HCT116 (cell line): Measurements from ENCODE around the gene SAYSD1.

ENCODE experiments used
- EZH2 ChIP-seq: fragments of 200-600 bp; sonication (generic); IDR thresholded peaks from 2 replicates; pipeline ENCODE4 v1.6.1; 2017; ENCODE audit warnings: antibody characterized with exemption, mixed run types
- EZH2phosphoT487 ChIP-seq: fragments of 200-600 bp; IDR thresholded peaks from 2 replicates; pipeline ENCODE4 v1.6.1; 2018; ENCODE audit warnings: antibody characterized with exemption, borderline replicate concordance
- POLR2A ChIP-seq: IDR thresholded peaks from 2 replicates; pipeline ENCODE4 v1.7.0; 2011; ENCODE audit warnings: borderline replicate concordance; ENCODE audit not compliant: insufficient read depth, insufficient read length; ENCODE audit errors: extremely low read depth
- POLR2AphosphoS5 ChIP-seq: IDR thresholded peaks from 2 replicates; pipeline ENCODE4 v1.6.1; 2011; ENCODE audit warnings: mild to moderate bottlenecking, low read depth, low read length, moderate library complexity
- ZFX ChIP-seq: fragments of 450-650 bp; IDR thresholded peaks from 2 replicates; pipeline ENCODE4 v1.6.1; 2017
- TF ChIP-seq, protein P1 (sequence below): IDR thresholded peaks from 2 replicates; pipeline ENCODE4 v1.6.1; 2012; ENCODE audit warnings: low read depth
- TF ChIP-seq, protein P2 (sequence below), 3 experiments: fragments of 200-600 bp in 1 of 3; sonication (generic) in 1 of 3; IDR thresholded peaks in 2 of 3; conservative IDR thresholded peaks in 1 of 3; 2 replicates each; pipeline ENCODE4 v1.5.1; 2012 to 2017; ENCODE audit warnings: low read depth in 2 of 3, low read length in 2 of 3, antibody characterized with exemption in 1 of 3, borderline replicate concordance in 1 of 3, control low read depth in 1 of 3, mild to moderate bottlenecking in 1 of 3, mixed read lengths in 1 of 3, mixed run types in 1 of 3, moderate library complexity in 1 of 3; ENCODE audit not compliant: insufficient read depth in 1 of 3
- TF ChIP-seq, protein P3 (sequence below): IDR thresholded peaks from 2 replicates; pipeline ENCODE4 v1.6.1; 2012

DNA sequence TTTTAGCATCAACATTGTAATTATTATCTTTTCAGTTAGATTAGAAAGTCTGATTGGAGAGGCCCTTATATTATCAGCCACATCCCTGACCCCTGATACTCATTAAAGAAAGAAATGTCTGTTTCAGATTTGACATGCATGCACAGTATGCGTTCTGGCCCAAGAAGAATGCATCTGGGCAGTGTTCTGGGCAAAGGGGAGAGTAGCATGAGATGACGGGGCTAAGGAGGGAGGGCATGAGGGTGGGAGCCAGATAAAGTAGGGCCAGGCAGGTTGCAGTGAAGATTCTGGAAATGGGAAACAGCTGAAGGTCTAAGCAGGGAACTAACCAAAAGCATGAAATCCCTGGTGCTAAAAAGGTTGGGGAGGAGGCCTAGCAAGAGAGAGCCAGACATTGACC lies 7.3 kb downstream of the SAYSD1 start:
- TF ChIP-seq, protein P1, sequence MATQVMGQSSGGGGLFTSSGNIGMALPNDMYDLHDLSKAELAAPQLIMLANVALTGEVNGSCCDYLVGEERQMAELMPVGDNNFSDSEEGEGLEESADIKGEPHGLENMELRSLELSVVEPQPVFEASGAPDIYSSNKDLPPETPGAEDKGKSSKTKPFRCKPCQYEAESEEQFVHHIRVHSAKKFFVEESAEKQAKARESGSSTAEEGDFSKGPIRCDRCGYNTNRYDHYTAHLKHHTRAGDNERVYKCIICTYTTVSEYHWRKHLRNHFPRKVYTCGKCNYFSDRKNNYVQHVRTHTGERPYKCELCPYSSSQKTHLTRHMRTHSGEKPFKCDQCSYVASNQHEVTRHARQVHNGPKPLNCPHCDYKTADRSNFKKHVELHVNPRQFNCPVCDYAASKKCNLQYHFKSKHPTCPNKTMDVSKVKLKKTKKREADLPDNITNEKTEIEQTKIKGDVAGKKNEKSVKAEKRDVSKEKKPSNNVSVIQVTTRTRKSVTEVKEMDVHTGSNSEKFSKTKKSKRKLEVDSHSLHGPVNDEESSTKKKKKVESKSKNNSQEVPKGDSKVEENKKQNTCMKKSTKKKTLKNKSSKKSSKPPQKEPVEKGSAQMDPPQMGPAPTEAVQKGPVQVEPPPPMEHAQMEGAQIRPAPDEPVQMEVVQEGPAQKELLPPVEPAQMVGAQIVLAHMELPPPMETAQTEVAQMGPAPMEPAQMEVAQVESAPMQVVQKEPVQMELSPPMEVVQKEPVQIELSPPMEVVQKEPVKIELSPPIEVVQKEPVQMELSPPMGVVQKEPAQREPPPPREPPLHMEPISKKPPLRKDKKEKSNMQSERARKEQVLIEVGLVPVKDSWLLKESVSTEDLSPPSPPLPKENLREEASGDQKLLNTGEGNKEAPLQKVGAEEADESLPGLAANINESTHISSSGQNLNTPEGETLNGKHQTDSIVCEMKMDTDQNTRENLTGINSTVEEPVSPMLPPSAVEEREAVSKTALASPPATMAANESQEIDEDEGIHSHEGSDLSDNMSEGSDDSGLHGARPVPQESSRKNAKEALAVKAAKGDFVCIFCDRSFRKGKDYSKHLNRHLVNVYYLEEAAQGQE: no peak
- no peak for TF ChIP-seq EZH2
- no peak for TF ChIP-seq POLR2A
- no peak for TF ChIP-seq EZH2phosphoT487
- TF ChIP-seq, protein P2, sequence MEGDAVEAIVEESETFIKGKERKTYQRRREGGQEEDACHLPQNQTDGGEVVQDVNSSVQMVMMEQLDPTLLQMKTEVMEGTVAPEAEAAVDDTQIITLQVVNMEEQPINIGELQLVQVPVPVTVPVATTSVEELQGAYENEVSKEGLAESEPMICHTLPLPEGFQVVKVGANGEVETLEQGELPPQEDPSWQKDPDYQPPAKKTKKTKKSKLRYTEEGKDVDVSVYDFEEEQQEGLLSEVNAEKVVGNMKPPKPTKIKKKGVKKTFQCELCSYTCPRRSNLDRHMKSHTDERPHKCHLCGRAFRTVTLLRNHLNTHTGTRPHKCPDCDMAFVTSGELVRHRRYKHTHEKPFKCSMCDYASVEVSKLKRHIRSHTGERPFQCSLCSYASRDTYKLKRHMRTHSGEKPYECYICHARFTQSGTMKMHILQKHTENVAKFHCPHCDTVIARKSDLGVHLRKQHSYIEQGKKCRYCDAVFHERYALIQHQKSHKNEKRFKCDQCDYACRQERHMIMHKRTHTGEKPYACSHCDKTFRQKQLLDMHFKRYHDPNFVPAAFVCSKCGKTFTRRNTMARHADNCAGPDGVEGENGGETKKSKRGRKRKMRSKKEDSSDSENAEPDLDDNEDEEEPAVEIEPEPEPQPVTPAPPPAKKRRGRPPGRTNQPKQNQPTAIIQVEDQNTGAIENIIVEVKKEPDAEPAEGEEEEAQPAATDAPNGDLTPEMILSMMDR (IDR thresholded peaks at IDR 0.05 in 2 of 3, conservative IDR thresholded peaks at IDR 0.05 in 1 of 3; ENCODE audit: borderline replicate concordance in 1 of 3, insufficient read depth in 1 of 3, low read depth in 2 of 3, low read length in 2 of 3): no peak
- TF ChIP-seq POLR2AphosphoS5: no peak
- no peak for TF ChIP-seq ZFX
- TF ChIP-seq, protein P3, sequence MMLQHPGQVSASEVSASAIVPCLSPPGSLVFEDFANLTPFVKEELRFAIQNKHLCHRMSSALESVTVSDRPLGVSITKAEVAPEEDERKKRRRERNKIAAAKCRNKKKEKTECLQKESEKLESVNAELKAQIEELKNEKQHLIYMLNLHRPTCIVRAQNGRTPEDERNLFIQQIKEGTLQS: no peak
